NCI-H146 (cell line): ENCODE results near the gene SENP1.

Experiments
- DNase-seq: peaks from one replicate; lab custom pipeline; 2025; lab: John Stamatoyannopoulos, UW

SENP1 gene

DNA sequence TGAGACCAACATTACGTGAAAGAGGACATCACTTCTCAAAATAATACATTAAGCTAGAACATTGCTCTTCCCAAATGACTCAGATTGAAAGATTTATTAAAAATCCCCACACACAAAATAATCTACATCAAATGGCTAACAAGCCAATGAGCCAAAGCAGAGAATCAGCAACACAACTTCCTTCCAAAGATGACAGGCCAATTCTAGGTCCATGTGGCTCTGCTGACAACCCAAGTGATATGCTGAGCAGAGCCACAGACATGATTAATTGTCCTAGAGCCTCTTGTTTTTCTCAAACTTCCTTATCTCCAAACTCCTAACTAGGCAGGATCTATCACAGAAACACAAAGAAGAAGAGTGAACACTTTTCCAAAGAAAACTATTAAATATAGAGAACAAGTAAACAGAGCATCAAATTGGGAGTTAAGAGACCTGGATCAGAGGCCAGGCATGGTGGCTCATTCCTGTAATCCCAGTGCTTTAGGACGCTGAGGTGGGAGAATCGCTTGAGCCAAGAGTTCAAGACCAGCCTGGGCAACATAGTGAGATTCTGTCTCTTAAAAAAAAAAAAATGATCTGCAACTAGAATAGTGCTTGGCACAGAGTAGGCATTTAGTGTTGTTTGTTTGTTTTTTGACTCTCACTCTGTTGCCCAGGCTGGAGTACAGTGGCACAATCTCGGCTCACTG is 38.5 kb downstream of the SENP1 start:
- DNase-seq = no peak

DNA sequence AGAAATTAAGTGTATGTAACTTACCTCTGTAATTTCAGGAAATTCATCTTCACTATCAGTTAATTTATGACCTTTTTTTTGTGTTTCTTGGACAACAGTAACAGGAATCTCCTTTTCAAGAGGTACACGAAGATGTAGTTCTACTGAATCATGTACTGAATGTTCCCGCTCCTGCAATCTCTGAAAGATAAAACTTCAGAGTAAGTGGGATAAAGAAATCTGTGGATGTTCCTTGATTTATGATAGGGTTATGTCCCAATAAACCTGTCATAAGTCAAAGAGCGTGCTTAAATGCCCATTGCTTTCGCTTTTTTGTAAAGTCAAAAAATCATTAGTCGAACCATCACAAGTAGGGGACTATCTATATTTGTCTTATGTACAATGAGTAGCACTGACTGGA is 40.8 kb downstream of the SENP1 start:
- DNase-seq = no peak

DNA sequence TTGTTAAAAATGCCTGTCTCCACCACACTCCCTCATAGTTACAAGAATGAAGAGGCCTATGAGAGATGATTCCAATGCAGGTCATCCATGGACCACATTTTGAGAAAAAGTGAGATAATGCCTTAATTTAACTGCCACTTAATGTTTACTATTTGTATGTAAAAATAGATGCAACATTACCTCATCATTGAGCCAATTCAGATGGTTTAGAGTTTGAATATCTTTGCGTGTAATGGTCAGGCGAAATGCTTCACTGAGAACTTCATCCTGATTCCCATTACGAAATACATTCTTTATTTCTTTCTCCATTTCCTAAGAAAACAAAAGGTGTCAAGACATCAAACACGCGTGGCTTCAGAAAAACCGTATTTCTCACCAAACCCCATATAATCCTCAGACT is 42.3 kb downstream of the SENP1 start:
- no peak for DNase-seq

DNA sequence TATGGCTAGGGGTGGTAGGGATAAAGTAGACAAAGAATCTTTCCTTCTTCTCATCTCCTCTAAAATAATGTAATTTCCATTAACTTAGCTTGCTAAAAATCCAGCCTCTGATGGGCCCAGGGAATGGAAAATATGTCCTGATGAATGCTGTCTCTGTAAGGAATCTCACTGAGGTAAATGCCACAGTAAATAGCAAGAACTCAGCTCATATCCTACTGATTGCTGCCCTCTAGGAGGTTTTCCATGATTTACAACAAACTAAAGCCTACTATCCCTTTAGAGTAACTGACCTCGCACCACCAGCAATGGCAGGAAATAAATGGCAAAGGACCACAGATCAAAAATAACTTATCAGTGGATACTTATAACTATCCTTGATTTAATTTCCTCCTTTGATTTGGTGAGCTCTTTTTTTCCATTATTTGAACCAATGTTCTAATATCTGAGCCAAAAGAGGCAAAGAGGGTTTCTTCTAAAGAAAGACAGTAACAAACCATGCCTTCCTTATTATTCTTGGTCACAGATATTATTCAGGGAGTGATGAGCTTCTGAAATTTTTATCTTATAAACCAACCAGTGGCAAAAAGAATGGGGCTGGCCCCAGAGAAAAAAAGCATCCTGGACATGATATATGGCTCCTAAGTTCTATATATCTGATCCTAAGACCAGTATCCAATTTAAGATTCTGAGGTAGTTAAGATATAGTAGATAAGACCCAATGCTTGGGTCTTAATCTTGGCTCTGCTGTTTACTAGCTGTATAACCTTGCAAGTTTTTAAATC is 43.8 kb downstream of the SENP1 start:
- peak; percentile 28 for DNase-seq

GRCh38 chr12:48060474-48060873 is 45.4 kb downstream of the SENP1 start:
- DNase-seq = no peak

- no peak for DNase-seq
These were observed 47.1 kb downstream of the SENP1 start for GRCh38 chr12:48058771-48059170.

GRCh38 chr12:48054955-48055821 is 50.7 kb downstream of the SENP1 start:
- no peak for DNase-seq

DNA sequence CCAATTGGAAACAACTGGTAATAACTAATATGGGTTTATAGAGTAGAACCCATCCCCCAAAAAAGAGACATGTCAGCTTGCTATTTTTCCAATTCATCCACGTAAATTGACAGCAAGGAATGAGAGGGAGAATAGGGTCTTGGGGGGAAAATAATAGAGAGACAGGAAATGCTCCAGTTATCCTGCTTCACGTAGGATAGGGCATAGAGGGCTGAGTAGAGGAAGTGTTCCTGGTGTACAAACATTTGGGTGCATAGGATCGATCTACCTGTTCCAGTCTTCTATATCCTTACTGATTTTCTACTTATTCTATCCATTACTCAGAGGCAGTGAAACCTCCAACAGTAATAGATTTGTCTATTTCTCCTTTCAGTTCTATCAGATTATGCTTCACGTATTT is 52.0 kb downstream of the SENP1 start:
- DNase-seq = no peak

- DNase-seq = no peak
These were observed 52.8 kb downstream of the SENP1 start for GRCh38 chr12:48053122-48053521.

GRCh38 chr12:48051681-48052080 is 54.2 kb downstream of the SENP1 start:
- no peak for DNase-seq

DNA sequence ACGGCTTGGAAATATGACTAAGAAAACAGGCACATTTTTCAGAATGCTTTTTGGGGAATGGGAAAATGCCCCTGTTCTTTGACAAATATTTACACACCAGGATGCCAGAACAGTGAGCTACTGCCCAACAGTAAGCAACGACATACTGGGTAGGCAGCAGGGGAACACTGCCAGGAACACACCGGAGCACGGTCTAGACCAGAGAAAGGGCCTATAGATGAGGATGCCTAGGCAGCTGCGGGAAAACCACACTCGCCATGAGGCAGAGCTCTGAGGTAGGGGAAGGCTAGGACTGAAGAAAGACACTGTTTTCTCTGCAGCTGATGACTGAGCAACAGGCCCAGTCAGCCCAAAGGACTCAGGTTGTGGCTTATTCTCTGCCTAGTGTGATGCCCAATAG is 55.7 kb downstream of the SENP1 start:
- DNase-seq = no peak

GRCh38 chr12:48045965-48046518 is 59.8 kb downstream of the SENP1 start:
- no peak for DNase-seq

DNA sequence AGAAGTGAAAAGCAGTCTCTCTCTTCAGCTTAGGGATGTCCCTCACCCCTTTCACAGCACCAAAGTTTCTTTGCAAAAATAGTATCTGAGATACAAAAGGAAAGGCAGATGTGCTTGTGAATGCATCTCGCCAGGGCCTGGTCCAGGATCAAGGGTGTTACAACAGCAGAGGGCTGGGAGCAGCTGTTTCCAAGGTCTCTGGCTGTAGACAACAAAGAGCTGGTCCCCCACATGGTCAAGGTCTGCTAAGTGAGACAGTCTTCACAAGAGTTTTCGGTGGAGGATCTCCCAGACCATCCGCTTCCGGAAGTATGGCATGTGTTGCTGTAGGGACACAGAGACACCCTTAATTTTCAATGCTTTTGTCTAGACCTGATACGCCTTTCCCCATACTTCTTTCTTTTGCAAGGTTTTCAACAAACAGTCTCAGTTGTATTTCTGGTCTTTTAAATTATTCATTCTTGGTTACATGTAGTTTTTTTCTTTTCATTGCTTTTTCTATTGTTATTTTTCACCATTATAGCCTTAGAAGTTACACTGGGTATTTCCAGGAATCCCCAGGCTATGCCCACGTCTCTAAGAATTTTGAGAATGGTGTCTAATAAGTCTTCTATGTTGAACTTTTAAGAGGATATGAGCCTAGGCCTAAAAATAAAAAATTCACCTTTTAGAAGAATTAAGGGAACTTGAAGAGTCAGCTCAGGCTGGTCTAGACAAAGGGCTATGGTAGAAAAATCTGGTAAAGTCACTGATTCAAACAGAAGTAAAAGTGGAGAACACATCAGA is 60.6 kb downstream of the SENP1 start:
- no peak for DNase-seq

- DNase-seq = no peak
These were observed 61.5 kb downstream of the SENP1 start for GRCh38 chr12:48044396-48044795.

- no peak for DNase-seq
These were observed 62.1 kb downstream of the SENP1 start for GRCh38 chr12:48043771-48044170.

- no peak for DNase-seq
These were observed 64.1 kb downstream of the SENP1 start for GRCh38 chr12:48041591-48042423.

DNA sequence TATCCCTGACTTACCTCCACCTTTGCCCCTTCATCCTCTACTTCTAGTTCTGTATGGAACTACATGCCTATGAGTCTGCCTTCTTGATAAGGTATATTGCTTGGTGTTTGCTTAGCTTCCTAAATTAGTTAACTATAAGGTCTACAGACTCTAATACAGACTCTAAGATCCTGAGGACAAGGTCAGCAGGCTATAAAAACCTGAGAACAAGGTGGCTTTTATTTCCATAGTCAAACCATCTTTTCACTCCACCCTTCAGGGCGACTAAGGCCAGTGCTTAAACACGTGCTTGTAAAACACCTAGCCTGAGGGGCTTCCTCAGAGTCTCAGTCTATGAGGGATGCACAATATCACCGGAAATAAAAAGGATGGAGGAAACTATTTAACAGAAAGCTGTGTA is 65.5 kb downstream of the SENP1 start:
- DNase-seq = no peak

DNA sequence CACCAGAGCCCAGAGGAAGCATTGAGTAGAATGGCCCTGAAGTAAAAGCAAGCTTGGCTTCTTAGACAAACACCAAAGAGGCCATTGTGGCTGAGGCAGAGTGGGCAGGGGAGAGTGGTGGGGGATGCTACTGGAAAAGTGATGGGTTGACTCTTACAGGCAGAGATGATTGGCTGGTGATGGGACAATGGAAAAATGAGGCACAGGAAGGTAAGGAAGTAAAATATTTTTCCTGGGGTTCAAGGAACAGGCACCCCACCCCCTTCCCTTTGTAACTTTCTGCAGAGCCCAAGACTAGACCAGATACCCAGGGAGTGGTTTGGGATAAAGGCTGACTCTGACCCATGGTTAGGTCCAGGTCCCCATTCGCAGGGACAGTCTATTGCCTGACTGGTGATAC is 66.7 kb downstream of the SENP1 start:
- no peak for DNase-seq

DNA sequence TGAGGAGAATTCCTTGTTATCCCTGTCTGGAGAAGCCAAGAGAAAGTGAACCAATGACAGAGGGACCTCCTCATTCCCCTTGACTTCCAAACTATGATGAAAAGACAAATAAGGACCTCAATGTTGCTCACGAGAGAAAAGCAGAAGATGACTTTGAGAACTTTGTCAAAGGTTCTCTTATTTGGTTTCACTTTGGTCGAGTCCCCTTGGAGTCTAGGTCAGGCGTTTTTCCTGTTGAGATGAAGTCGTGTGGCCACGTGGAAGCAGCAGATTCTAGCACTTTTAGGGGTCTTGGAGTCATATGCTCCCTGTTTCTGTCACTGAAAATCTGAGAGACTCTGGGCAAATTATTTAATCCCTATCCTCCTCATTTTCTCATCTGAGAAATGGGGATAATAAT is 67.8 kb downstream of the SENP1 start:
- no peak for DNase-seq

DNA sequence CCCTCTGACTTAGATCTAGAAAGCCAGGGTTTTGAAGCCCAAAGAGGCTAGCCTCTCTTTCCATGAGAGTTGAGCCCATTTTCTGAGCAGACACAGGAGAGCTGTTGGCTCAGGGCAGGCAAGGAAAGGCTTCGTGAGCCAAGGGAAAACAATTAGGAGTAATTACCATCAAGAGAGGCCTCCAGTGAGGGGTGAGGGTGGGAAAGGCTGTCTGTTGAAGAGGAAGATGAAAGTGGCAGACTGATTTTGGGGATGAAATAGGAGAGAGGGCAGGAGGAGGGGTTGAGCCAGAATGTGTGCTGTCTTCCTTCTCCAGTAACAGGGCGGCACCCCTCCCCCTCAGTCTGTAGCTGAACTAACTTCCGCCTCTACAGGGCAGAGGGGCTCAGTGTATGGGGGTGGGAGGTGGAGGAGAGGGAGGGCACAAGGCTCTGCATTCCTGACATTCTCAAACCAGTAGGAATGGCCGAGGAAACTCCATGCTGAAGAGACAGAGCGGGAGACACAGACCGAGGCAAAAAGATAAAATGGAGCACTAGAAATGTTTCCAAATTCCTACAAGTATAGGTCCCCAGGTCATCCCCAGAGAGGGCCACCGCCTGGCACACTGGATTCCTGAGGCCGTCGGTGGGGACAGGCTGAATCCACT is 68.5 kb downstream of the SENP1 start:
- no peak for DNase-seq
